ENCODE results near the gene CLDN4.

- TF ChIP-seq CTCF (conservative IDR thresholded peaks at IDR 0.05; ENCODE audit: low read depth in 2 of 2), result no peak
- no peak for TF ChIP-seq JUNB (IDR thresholded peaks at IDR 0.05; ENCODE audit: unreplicated experiment)
- TF ChIP-seq CREB1 (CRISPR knock-in tag; IDR thresholded peaks at IDR 0.05; ENCODE audit: low read depth), result no peak
- TF ChIP-seq POLR2AphosphoS5 (IDR thresholded peaks at IDR 0.05; ENCODE audit: low read depth), result no peak
- TF ChIP-seq, protein P1, sequence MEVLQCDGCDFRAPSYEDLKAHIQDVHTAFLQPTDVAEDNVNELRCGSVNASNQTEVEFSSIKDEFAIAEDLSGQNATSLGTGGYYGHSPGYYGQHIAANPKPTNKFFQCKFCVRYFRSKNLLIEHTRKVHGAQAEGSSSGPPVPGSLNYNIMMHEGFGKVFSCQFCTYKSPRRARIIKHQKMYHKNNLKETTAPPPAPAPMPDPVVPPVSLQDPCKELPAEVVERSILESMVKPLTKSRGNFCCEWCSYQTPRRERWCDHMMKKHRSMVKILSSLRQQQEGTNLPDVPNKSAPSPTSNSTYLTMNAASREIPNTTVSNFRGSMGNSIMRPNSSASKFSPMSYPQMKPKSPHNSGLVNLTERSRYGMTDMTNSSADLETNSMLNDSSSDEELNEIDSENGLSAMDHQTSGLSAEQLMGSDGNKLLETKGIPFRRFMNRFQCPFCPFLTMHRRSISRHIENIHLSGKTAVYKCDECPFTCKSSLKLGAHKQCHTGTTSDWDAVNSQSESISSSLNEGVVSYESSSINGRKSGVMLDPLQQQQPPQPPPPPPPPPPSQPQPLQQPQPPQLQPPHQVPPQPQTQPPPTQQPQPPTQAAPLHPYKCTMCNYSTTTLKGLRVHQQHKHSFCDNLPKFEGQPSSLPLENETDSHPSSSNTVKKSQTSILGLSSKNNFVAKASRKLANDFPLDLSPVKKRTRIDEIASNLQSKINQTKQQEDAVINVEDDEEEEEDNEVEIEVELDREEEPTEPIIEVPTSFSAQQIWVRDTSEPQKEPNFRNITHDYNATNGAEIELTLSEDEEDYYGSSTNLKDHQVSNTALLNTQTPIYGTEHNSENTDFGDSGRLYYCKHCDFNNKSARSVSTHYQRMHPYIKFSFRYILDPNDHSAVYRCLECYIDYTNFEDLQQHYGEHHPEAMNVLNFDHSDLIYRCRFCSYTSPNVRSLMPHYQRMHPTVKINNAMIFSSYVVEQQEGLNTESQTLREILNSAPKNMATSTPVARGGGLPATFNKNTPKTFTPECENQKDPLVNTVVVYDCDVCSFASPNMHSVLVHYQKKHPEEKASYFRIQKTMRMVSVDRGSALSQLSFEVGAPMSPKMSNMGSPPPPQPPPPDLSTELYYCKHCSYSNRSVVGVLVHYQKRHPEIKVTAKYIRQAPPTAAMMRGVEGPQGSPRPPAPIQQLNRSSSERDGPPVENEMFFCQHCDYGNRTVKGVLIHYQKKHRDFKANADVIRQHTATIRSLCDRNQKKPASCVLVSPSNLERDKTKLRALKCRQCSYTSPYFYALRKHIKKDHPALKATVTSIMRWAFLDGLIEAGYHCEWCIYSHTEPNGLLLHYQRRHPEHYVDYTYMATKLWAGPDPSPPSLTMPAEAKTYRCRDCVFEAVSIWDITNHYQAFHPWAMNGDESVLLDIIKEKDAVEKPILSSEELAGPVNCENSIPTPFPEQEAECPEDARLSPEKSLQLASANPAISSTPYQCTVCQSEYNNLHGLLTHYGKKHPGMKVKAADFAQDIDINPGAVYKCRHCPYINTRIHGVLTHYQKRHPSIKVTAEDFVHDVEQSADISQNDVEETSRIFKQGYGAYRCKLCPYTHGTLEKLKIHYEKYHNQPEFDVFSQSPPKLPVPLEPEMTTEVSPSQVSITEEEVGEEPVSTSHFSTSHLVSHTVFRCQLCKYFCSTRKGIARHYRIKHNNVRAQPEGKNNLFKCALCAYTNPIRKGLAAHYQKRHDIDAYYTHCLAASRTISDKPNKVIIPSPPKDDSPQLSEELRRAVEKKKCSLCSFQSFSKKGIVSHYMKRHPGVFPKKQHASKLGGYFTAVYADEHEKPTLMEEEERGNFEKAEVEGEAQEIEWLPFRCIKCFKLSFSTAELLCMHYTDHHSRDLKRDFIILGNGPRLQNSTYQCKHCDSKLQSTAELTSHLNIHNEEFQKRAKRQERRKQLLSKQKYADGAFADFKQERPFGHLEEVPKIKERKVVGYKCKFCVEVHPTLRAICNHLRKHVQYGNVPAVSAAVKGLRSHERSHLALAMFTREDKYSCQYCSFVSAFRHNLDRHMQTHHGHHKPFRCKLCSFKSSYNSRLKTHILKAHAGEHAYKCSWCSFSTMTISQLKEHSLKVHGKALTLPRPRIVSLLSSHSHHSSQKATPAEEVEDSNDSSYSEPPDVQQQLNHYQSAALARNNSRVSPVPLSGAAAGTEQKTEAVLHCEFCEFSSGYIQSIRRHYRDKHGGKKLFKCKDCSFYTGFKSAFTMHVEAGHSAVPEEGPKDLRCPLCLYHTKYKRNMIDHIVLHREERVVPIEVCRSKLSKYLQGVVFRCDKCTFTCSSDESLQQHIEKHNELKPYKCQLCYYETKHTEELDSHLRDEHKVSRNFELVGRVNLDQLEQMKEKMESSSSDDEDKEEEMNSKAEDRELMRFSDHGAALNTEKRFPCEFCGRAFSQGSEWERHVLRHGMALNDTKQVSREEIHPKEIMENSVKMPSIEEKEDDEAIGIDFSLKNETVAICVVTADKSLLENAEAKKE (CRISPR knock-in tag; IDR thresholded peaks at IDR 0.05), result no peak
- no peak for TF ChIP-seq EZH2 (IDR thresholded peaks at IDR 0.05; ENCODE audit: low read depth, unreplicated experiment)
- no peak for TF ChIP-seq ZNF114 (CRISPR knock-in tag; IDR thresholded peaks at IDR 0.05)
- no peak for TF ChIP-seq EZH2phosphoT487 (IDR thresholded peaks at IDR 0.05; ENCODE audit: unreplicated experiment)
- TF ChIP-seq, protein P2, sequence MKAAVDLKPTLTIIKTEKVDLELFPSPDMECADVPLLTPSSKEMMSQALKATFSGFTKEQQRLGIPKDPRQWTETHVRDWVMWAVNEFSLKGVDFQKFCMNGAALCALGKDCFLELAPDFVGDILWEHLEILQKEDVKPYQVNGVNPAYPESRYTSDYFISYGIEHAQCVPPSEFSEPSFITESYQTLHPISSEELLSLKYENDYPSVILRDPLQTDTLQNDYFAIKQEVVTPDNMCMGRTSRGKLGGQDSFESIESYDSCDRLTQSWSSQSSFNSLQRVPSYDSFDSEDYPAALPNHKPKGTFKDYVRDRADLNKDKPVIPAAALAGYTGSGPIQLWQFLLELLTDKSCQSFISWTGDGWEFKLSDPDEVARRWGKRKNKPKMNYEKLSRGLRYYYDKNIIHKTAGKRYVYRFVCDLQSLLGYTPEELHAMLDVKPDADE (IDR thresholded peaks at IDR 0.05), result no peak
- TF ChIP-seq, protein P3, sequence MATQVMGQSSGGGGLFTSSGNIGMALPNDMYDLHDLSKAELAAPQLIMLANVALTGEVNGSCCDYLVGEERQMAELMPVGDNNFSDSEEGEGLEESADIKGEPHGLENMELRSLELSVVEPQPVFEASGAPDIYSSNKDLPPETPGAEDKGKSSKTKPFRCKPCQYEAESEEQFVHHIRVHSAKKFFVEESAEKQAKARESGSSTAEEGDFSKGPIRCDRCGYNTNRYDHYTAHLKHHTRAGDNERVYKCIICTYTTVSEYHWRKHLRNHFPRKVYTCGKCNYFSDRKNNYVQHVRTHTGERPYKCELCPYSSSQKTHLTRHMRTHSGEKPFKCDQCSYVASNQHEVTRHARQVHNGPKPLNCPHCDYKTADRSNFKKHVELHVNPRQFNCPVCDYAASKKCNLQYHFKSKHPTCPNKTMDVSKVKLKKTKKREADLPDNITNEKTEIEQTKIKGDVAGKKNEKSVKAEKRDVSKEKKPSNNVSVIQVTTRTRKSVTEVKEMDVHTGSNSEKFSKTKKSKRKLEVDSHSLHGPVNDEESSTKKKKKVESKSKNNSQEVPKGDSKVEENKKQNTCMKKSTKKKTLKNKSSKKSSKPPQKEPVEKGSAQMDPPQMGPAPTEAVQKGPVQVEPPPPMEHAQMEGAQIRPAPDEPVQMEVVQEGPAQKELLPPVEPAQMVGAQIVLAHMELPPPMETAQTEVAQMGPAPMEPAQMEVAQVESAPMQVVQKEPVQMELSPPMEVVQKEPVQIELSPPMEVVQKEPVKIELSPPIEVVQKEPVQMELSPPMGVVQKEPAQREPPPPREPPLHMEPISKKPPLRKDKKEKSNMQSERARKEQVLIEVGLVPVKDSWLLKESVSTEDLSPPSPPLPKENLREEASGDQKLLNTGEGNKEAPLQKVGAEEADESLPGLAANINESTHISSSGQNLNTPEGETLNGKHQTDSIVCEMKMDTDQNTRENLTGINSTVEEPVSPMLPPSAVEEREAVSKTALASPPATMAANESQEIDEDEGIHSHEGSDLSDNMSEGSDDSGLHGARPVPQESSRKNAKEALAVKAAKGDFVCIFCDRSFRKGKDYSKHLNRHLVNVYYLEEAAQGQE (IDR thresholded peaks at IDR 0.05; ENCODE audit: unreplicated experiment), result no peak
- TF ChIP-seq STAT1 (IDR thresholded peaks at IDR 0.05; ENCODE audit: unreplicated experiment), result no peak
Observed at GRCh38 chr7:73872056-73872908, 41.5 kb downstream of the CLDN4 start.
